Smooth muscle cell (in vitro differentiated cells): ENCODE results near the gene CXCR6. TPM values are rescaled to one million over a fixed set of nuclear protein-coding genes. Genes with fewer than 3 reads are reported as not detected.

Experiments
- DNase-seq: peaks from one replicate; lab custom pipeline; 2025; ENCODE audit not compliant: unreplicated experiment; lab: John Stamatoyannopoulos, UW
- H2AFZ ChIP-seq: fragments of 200-600 bp; sonication (generic); 2 replicates; pipeline ENCODE4 v1.6.0; 2016; ENCODE audit warnings: antibody characterized with exemption, low read depth, mild to moderate bottlenecking
- H3F3A ChIP-seq: fragments of 200-600 bp; sonication (generic); 2 replicates; pipeline ENCODE4 v1.6.0; 2017; ENCODE audit warnings: antibody characterized with exemption, low read depth
- H3K27ac ChIP-seq: fragments of 200-600 bp; sonication (generic); 2 replicates; pipeline ENCODE4 v1.5.1; 2016; ENCODE audit warnings: low read depth, mild to moderate bottlenecking
- H3K27me3 ChIP-seq: fragments of 200-600 bp; sonication (generic); 2 replicates; pipeline ENCODE4 v1.6.1; 2016; ENCODE audit warnings: low read depth, mild to moderate bottlenecking
- H3K36me3 ChIP-seq: fragments of 200-600 bp; sonication (generic); 2 replicates; pipeline ENCODE4 v1.5.1; 2016; ENCODE audit warnings: low read depth
- H3K4me1 ChIP-seq: fragments of 200-600 bp; sonication (generic); 2 replicates; pipeline ENCODE4 v1.5.1; 2016; ENCODE audit warnings: low read depth
- H3K4me2 ChIP-seq: fragments of 200-600 bp; sonication (generic); 2 replicates; pipeline ENCODE4 v1.6.0; 2016; ENCODE audit warnings: mild to moderate bottlenecking
- H3K4me3 ChIP-seq: fragments of 200-600 bp; sonication (generic); 2 replicates; pipeline ENCODE4 v1.5.1; 2016; ENCODE audit warnings: mild to moderate bottlenecking
- H3K79me2 ChIP-seq: fragments of 200-600 bp; sonication (generic); 2 replicates; pipeline ENCODE4 v1.6.0; 2016; ENCODE audit warnings: low read depth, mild to moderate bottlenecking
- H3K9ac ChIP-seq: fragments of 200-600 bp; sonication (generic); 2 replicates; pipeline ENCODE4 v1.6.0; 2016; ENCODE audit warnings: low read depth
- H3K9me3 ChIP-seq: fragments of 200-600 bp; sonication (generic); replicated peaks from 2 replicates; pipeline ENCODE4 v1.5.1; 2016; ENCODE audit warnings: low read depth
- H4K20me1 ChIP-seq: fragments of 200-600 bp; sonication (generic); 2 replicates; pipeline ENCODE4 v1.6.0; 2016; ENCODE audit warnings: low read depth
- CTCF ChIP-seq: fragments of 200-600 bp; sonication (generic); IDR thresholded peaks from 2 replicates; pipeline ENCODE4 v1.5.1; 2017; ENCODE audit warnings: borderline replicate concordance, mild to moderate bottlenecking, antibody characterized with exemption; ENCODE audit not compliant: insufficient read depth, poor library complexity, severe bottlenecking
- WGBS: methylation state at CpG from one replicate; pipeline ENCODE4 v1.1.7; 2016; ENCODE audit warnings: low lambda C conversion rate; 5-methylcytosine and 5-hydroxymethylcytosine counted together
- polyA plus RNA-seq: library from polyadenylated mRNA; unstranded; fragments of >200 nt; fragmentation: Nextera tagmentation; extraction: Ambion mirVana; gene quantifications from 2 replicates; pipeline ENCODE4 v1.2.1, GENCODE V29; 2016
- total RNA-seq: library from RNA; depleted of rRNA; stranded (reverse); fragments of >200 nt; gene quantifications from 2 replicates; pipeline ENCODE4 v1.2.3, GENCODE V29; 2014

The CXCR6 gene
- total and polyA plus RNA-seq, 2 experiments from 2014 or later, result 0.19 to 0.81 TPM

- no peak for TF ChIP-seq CTCF
- whole genome bisulfite sequencing, result 96% methylated on average over 7 of the region's 7 CpGs
- H3K9ac ChIP-seq, result no peak overlapping the region
- no peaks in the 10 kb centered on the region for H3K27me3 ChIP-seq
- no peaks in the 10 kb centered on the region for H3K4me1 ChIP-seq
- no peaks in the 10 kb centered on the region for H4K20me1 ChIP-seq
- no peaks in the 10 kb centered on the region for H3F3A ChIP-seq
- no peak for DNase-seq
- H3K79me2 ChIP-seq, result no peaks in the 10 kb centered on the region
- H2AFZ ChIP-seq, result no peak overlapping the region
- H3K4me2 ChIP-seq, result no peak overlapping the region
- H3K36me3 ChIP-seq, result no peaks in the 10 kb centered on the region
- no peaks in the 10 kb centered on the region for H3K9me3 ChIP-seq
- H3K4me3 ChIP-seq, result no peak overlapping the region
- H3K27ac ChIP-seq, result no peak overlapping the region
Measured at GRCh38 chr3:45914362-45915058, 28.8 kb upstream of the CXCR6 start.

GRCh38 chr3:45915059-45915439 lies 28.2 kb upstream of the CXCR6 start:
- Histone ChIP-seq H4K20me1 (no peaks in the 10 kb centered on the region), H3K9me3 (no peaks in the 10 kb centered on the region), H2AFZ (no peak overlapping the region), H3F3A (no peaks in the 10 kb centered on the region), H3K27ac (no peak overlapping the region), H3K4me1 (no peaks in the 10 kb centered on the region), H3K79me2 (no peaks in the 10 kb centered on the region), H3K4me3 (no peak overlapping the region), H3K9ac (no peak overlapping the region), H3K4me2 (no peak overlapping the region), H3K27me3 (no peaks in the 10 kb centered on the region), H3K36me3 (no peaks in the 10 kb centered on the region)
- no peak for DNase-seq
- 88% methylated on average over 9 of the region's 9 CpGs for WGBS
- no peak for TF ChIP-seq CTCF

GRCh38 chr3:45915518-45916231 lies 27.6 kb upstream of the CXCR6 start:
- whole genome bisulfite sequencing, result 36% methylated on average over 13 of the region's 13 CpGs
- Histone ChIP-seq H3K27ac (no peak overlapping the region), H3K36me3 (no peaks in the 10 kb centered on the region), H3K27me3 (no peaks in the 10 kb centered on the region), H3K4me3 (no peak overlapping the region), H3K79me2 (no peaks in the 10 kb centered on the region), H3K4me2 (peak overlapping the region; percentile 79), H2AFZ (no peak overlapping the region), H4K20me1 (no peaks in the 10 kb centered on the region), H3K9ac (no peak overlapping the region), H3F3A (no peaks in the 10 kb centered on the region), H3K4me1 (no peaks in the 10 kb centered on the region), H3K9me3 (no peaks in the 10 kb centered on the region)
- no peak for DNase-seq
- no peak for TF ChIP-seq CTCF
